K562 (cell line): ENCODE data around the gene GPX2. TPM values are rescaled to one million over a fixed set of nuclear protein-coding genes. Genes with fewer than 3 reads are reported as not detected.
A peak's percentile ranks its signal among the peaks of the same experiment; 100 is the strongest.

Source experiments
- ARNT ChIP-seq, 2 experiments: fragments of 450-650 bp; IDR thresholded peaks; 2 replicates each; pipeline ENCODE4 v1.6.1; 2016; ENCODE audit warnings: mild to moderate bottlenecking in 1 of 2
- ELK1 ChIP-seq: sonication (generic); formaldehyde crosslinking; IDR thresholded peaks from 2 replicates; pipeline ENCODE4 v1.8.1; 2022; ENCODE audit warnings: missing genetic modification reagents
- ERF ChIP-seq: fragments of 450-650 bp; formaldehyde crosslinking; IDR thresholded peaks from 2 replicates; pipeline ENCODE4 v1.4.0; 2020; ENCODE audit warnings: mild to moderate bottlenecking, mixed read lengths
- HNRNPH1 ChIP-seq: fragments of 200-400 bp; formaldehyde crosslinking; optimal IDR thresholded peaks from 2 replicates; pipeline ENCODE3; 2017; ENCODE audit warnings: low read depth, mild to moderate bottlenecking, low read length, moderate library complexity
- IRF9 ChIP-seq: fragments of 450-650 bp; IDR thresholded peaks from 2 replicates; pipeline ENCODE4 v1.6.1; 2016; ENCODE audit warnings: missing biosample characterization, missing genetic modification characterization
- NEUROD1 ChIP-seq: fragments of 150-350 bp; IDR thresholded peaks from 2 replicates; pipeline ENCODE4 v1.6.1; 2014; ENCODE audit warnings: borderline replicate concordance, low read length, low read depth; ENCODE audit not compliant: partially characterized antibody
- PBX2 ChIP-seq, 2 experiments: IDR thresholded peaks in 1 of 2; conservative IDR thresholded peaks in 1 of 2; 2 replicates each; pipeline ENCODE4 v1.6.1; 2016; ENCODE audit warnings: low read depth in 2 of 2, mild to moderate bottlenecking in 1 of 2, missing compliant biosample characterization in 1 of 2, missing genetic modification characterization in 1 of 2, moderate library complexity in 1 of 2
- PCBP2 ChIP-seq: fragments of 200-400 bp; formaldehyde crosslinking; IDR thresholded peaks from 2 replicates; pipeline ENCODE4 v1.6.1; 2018; ENCODE audit warnings: low read length, low read depth, mild to moderate bottlenecking, moderate library complexity; ENCODE audit not compliant: poor library complexity, severe bottlenecking
- SIN3B ChIP-seq: fragments of 450-650 bp; IDR thresholded peaks from 2 replicates; pipeline ENCODE4 v1.6.1; 2017; ENCODE audit warnings: low read depth, mild to moderate bottlenecking, moderate library complexity
- SRSF1 ChIP-seq: fragments of 200-400 bp; formaldehyde crosslinking; IDR thresholded peaks from 2 replicates; pipeline ENCODE4 v1.6.1; 2017; ENCODE audit warnings: mild to moderate bottlenecking, low read depth, low read length, moderate library complexity
- TAF7 ChIP-seq: fragments of 450-650 bp; IDR thresholded peaks from 2 replicates; pipeline ENCODE4 v1.6.1; 2016; ENCODE audit warnings: missing genetic modification characterization, missing compliant biosample characterization
- TARDBP ChIP-seq: fragments of 450-650 bp; IDR thresholded peaks from 2 replicates; pipeline ENCODE4 v1.6.1; 2016
- TCF15 ChIP-seq: fragments of 250-450 bp; sonication (Bioruptor Pico); IDR thresholded peaks from 2 replicates; pipeline ENCODE4 v1.8.0; 2022; ENCODE audit warnings: moderate library complexity, mild to moderate bottlenecking, inconsistent platforms
- TCF7 ChIP-seq: sonication (generic); IDR thresholded peaks from 2 replicates; pipeline ENCODE4 v1.6.1; 2016; ENCODE audit warnings: antibody characterized with exemption, borderline replicate concordance
- XRCC5 ChIP-seq: fragments of 200-400 bp; formaldehyde crosslinking; IDR thresholded peaks from 2 replicates; pipeline ENCODE4 v1.6.1; 2017; ENCODE audit warnings: low read depth, mild to moderate bottlenecking, low read length
- polyA plus RNA-seq, 8 experiments: library from polyadenylated mRNA; depleted of rRNA in 4 of 8; stranded (reverse) in 5 of 8; unstranded in 3 of 8; fragments of >200 nt; fragmentation: Nextera tagmentation in 2 of 8; fragmentation: Illumina TruSeq in 1 of 8; extraction: Ambion mirVana in 2 of 8; extraction: Trizol in 1 of 8; gene quantifications; 2 replicates each; pipeline versions ENCODE4 v1.2.1 to v1.2.3, GENCODE V29; 2011 to 2014; ENCODE audit warnings: inconsistent platforms in 1 of 8, missing spikeins in 1 of 8
- total RNA-seq, 7 experiments: library from RNA; depleted of rRNA in 6 of 7; stranded (reverse); fragments of >200 nt in 6 of 7; fragmentation: Illumina TruSeq in 2 of 7; extraction: Trizol in 2 of 7; gene quantifications; 2 replicates each; pipeline versions ENCODE4 v1.2.1 to v1.2.3, GENCODE V29; 2011 to 2021; ENCODE audit warnings: low replicate concordance in 1 of 7
- TF ChIP-seq, protein P1 (sequence below), 2 experiments: fragments of 450-650 bp in 1 of 2; sonication (generic) in 1 of 2; formaldehyde crosslinking; conservative IDR thresholded peaks; 2 replicates each; pipeline versions ENCODE4 v1.4.0 to v1.8.1; 2020 to 2022; ENCODE audit warnings: mild to moderate bottlenecking in 1 of 2, missing genetic modification reagents in 1 of 2
- TF ChIP-seq, protein P2 (sequence below): fragments of 150-350 bp; conservative IDR thresholded peaks from 2 replicates; pipeline ENCODE4 v1.6.1; 2014; ENCODE audit warnings: low read length

GPX2 gene
- total and polyA plus RNA-seq, 9 of the 15 experiments (the other 6 are each of a cell fraction or from before 2014, with no cell fraction given) = 0.24 TPM; not detected in 8

- TF ChIP-seq NEUROD1 (peak; percentile 31), SIN3B (0 out of 2 replicates have a peak, but pooled peaks have one; percentile 30), PCBP2 (no peak), HNRNPH1 (no peak), TCF15 (no peak), TCF7 (no peak), SRSF1 (no peak), TARDBP (no peak), ELK1 (no peak), ARNT (IDR thresholded peaks at IDR 0.05) (no peak), ERF (CRISPR knock-in tag) (no peak), PBX2 (CRISPR knock-in tag; IDR thresholded peaks at IDR 0.05; ENCODE audit: low read depth) (no peak), PBX2 (tag; conservative IDR thresholded peaks at IDR 0.05; ENCODE audit: low read depth) (no peak), TAF7 (tag) (peak; percentile 90), IRF9 (tag) (no peak), XRCC5 (no peak)
- TF ChIP-seq, protein P1, sequence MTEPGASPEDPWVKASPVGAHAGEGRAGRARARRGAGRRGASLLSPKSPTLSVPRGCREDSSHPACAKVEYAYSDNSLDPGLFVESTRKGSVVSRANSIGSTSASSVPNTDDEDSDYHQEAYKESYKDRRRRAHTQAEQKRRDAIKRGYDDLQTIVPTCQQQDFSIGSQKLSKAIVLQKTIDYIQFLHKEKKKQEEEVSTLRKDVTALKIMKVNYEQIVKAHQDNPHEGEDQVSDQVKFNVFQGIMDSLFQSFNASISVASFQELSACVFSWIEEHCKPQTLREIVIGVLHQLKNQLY (CRISPR knock-in tag; conservative IDR thresholded peaks at IDR 0.05) = no peak
- TF ChIP-seq, protein P2, sequence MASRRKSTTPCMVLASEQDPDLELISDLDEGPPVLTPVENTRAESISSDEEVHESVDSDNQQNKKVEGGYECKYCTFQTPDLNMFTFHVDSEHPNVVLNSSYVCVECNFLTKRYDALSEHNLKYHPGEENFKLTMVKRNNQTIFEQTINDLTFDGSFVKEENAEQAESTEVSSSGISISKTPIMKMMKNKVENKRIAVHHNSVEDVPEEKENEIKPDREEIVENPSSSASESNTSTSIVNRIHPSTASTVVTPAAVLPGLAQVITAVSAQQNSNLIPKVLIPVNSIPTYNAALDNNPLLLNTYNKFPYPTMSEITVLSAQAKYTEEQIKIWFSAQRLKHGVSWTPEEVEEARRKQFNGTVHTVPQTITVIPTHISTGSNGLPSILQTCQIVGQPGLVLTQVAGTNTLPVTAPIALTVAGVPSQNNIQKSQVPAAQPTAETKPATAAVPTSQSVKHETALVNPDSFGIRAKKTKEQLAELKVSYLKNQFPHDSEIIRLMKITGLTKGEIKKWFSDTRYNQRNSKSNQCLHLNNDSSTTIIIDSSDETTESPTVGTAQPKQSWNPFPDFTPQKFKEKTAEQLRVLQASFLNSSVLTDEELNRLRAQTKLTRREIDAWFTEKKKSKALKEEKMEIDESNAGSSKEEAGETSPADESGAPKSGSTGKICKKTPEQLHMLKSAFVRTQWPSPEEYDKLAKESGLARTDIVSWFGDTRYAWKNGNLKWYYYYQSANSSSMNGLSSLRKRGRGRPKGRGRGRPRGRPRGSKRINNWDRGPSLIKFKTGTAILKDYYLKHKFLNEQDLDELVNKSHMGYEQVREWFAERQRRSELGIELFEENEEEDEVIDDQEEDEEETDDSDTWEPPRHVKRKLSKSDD = no peak
Measured at GRCh38 chr14:64914237-64915028, 28.1 kb downstream of the GPX2 start, which contains the start of gene CHURC1 (continued).
